Erythroblast (primary cell): ENCODE data around the gene SBF1.

Experiments used
- GATA1 ChIP-seq: IDR thresholded peaks from 2 replicates; pipeline ENCODE4 v1.6.1; 2011; ENCODE audit warnings: low read depth, mild to moderate bottlenecking, control low read depth, low read length, moderate library complexity
- POLR2A ChIP-seq: IDR thresholded peaks from 2 replicates; pipeline ENCODE4 v1.6.1; 2011; ENCODE audit warnings: mild to moderate bottlenecking, low read length

DNA sequence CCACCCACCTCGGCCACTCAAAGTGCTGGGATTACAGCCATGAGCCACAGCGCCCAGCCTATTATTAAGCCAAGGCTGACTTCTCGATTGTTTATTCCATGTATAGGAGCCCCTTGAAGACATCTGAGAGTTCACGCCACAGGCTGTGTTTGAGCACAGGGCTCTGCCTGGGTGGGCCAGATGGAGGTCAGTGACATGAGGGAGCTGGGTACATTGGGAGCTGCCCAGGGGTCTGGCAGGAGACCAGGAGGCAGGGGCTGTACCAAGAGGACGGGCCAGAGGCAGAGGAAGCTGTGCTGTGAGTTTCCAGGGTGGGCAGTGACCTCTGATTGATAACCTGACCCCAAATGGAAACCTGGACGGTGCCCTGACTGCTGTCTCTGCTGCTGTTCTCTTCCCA is 27.3 kb upstream of the SBF1 start:
- TF ChIP-seq POLR2A (no peak), GATA1 (no peak)
